ENCODE measurements around the gene CCDC197. TPM values are rescaled to one million over a fixed set of nuclear protein-coding genes. Genes with fewer than 3 reads are reported as not detected.

Gene CCDC197
- total RNA-seq, 2 donors from 2014 or later: not detected

- Histone ChIP-seq H3K27ac (no peak overlapping the region), H3K27me3 (replicated peaks; ENCODE audit: insufficient read depth) (no peaks in the 10 kb centered on the region), H3K4me1 (replicated peaks) (no peaks in the 10 kb centered on the region), H3K4me3 (no peak overlapping the region), H3K9me3 (no peaks in the 10 kb centered on the region), H3K36me3 (peaks cover 3 to 33% of the 10 kb centered on the region in 2 donors)
- intact Hi-C loops (cut with DNase I): no loop called here
- WGBS: 94% methylated on average over 3 of the region's 3 CpGs
- DNase-seq (ENCODE audit: low spot score): no peak
- TF ChIP-seq POLR2AphosphoS5 (IDR thresholded peaks at IDR 0.05): no peak
- no peak for TF ChIP-seq CTCF (IDR thresholded peaks at IDR 0.05)
- TF ChIP-seq POLR2A (IDR thresholded peaks at IDR 0.05): no peak
These were observed 50.5 kb downstream of the CCDC197 start for GRCh38 chr14:94047581-94047980.

GRCh38 chr14:94048691-94049624 lies 51.9 kb downstream of the CCDC197 start:
- TF ChIP-seq CTCF (IDR thresholded peaks at IDR 0.05): no peak
- TF ChIP-seq POLR2AphosphoS5 (IDR thresholded peaks at IDR 0.05): no peak
- TF ChIP-seq POLR2A (IDR thresholded peaks at IDR 0.05): no peak
- H3K9me3 ChIP-seq: no peaks in the 10 kb centered on the region
- DNase-seq (ENCODE audit: low spot score): no peak
- 66% methylated on average over 10 of the region's 10 CpGs for WGBS
- H3K4me1 ChIP-seq (replicated peaks): no peaks in the 10 kb centered on the region
- no peaks in the 10 kb centered on the region for H3K27me3 ChIP-seq (replicated peaks; ENCODE audit: insufficient read depth)
- H3K36me3 ChIP-seq: peaks cover 3 to 34% of the 10 kb centered on the region in 2 donors
- intact Hi-C loops (cut with DNase I): no loop called here
- H3K4me3 ChIP-seq: no peak overlapping the region
- H3K27ac ChIP-seq: no peak overlapping the region

GRCh38 chr14:94049625-94050023 lies 52.5 kb downstream of the CCDC197 start:
- intact Hi-C loops (cut with DNase I): no loop called here
- Histone ChIP-seq H3K4me3 (no peak overlapping the region), H3K27ac (no peak overlapping the region), H3K4me1 (replicated peaks) (no peaks in the 10 kb centered on the region), H3K9me3 (no peaks in the 10 kb centered on the region), H3K36me3 (peaks cover 3 to 41% of the 10 kb centered on the region in 2 donors), H3K27me3 (replicated peaks; ENCODE audit: insufficient read depth) (no peaks in the 10 kb centered on the region)
- no peak for TF ChIP-seq POLR2AphosphoS5 (IDR thresholded peaks at IDR 0.05)
- no peak for TF ChIP-seq POLR2A (IDR thresholded peaks at IDR 0.05)
- TF ChIP-seq CTCF (IDR thresholded peaks at IDR 0.05): no peak
- DNase-seq (ENCODE audit: low spot score): no peak
- 100% methylated on average over 2 of the region's 2 CpGs for WGBS

- Histone ChIP-seq H3K36me3 (peaks cover 3 to 46% of the 10 kb centered on the region in 2 donors), H3K27ac (no peak overlapping the region), H3K27me3 (replicated peaks; ENCODE audit: insufficient read depth) (no peaks in the 10 kb centered on the region), H3K9me3 (no peaks in the 10 kb centered on the region), H3K4me3 (no peak overlapping the region), H3K4me1 (replicated peaks) (no peaks in the 10 kb centered on the region)
- no peak for DNase-seq (ENCODE audit: low spot score)
- TF ChIP-seq POLR2A (IDR thresholded peaks at IDR 0.05): no peak
- intact Hi-C loops (cut with DNase I): no loop called here
- 78% methylated on average over 6 of the region's 6 CpGs for WGBS
These were observed 53.3 kb downstream of the CCDC197 start for GRCh38 chr14:94050231-94050880.

GRCh38 chr14:94051115-94051514 lies 54.0 kb downstream of the CCDC197 start:
- no peaks in the 10 kb centered on the region for H3K9me3 ChIP-seq
- H3K36me3 ChIP-seq: peaks cover 3 to 46% of the 10 kb centered on the region in 2 donors
- intact Hi-C loops (cut with DNase I): no loop called here
- H3K4me1 ChIP-seq (replicated peaks): no peaks in the 10 kb centered on the region
- H3K27me3 ChIP-seq (replicated peaks; ENCODE audit: insufficient read depth): no peaks in the 10 kb centered on the region
- no peak overlapping the region for H3K4me3 ChIP-seq
- TF ChIP-seq CTCF (IDR thresholded peaks at IDR 0.05): peak in 3 of 4 experiments; percentile 44 to 45 (median 45)
- TF ChIP-seq POLR2A (IDR thresholded peaks at IDR 0.05): no peak
- TF ChIP-seq POLR2AphosphoS5 (IDR thresholded peaks at IDR 0.05): peak; percentile 21
- peak overlapping the region in 1 of 2 donors; percentile 10 for H3K27ac ChIP-seq
- WGBS: 43% methylated on average over 9 of the region's 9 CpGs
- peak; percentile 29 for DNase-seq (ENCODE audit: low spot score)

All from prostate gland (tissue), 2 donors.